Spleen (tissue), 11 donors: ENCODE results near the gene LRP2. TPM values are rescaled to one million over a fixed set of nuclear protein-coding genes. Genes with fewer than 3 reads are reported as not detected.

Source experiments
- DNase-seq: peaks from one replicate; pipeline ENCODE4 v3.0.0-alpha.2; 2020
- H3K27ac ChIP-seq, 8 donors: fragments of 200-600 bp; sonication (generic) in 7 of 8; 1 replicate in 4 of 8; 2 replicates in 4 of 8; pipeline versions ENCODE4 v1.5.0 to v1.8.0; 2016 to 2021; ENCODE audit warnings: inconsistent platforms in 4 of 8, mild to moderate bottlenecking in 4 of 8, moderate library complexity in 1 of 8
- H3K27me3 ChIP-seq, 7 donors: fragments of 200-600 bp; sonication (generic) in 6 of 7; replicated peaks in 1 of 7; 1 replicate in 4 of 7; 2 replicates in 3 of 7; pipeline versions ENCODE4 v1.5.0 to v1.8.0; 2016 to 2021; ENCODE audit warnings: inconsistent platforms in 3 of 7, mild to moderate bottlenecking in 1 of 7
- H3K36me3 ChIP-seq, 6 donors: fragments of 200-600 bp; sonication (generic) in 5 of 6; 1 replicate in 4 of 6; 2 replicates in 2 of 6; pipeline versions ENCODE4 v1.5.0 to v1.8.0; 2016 to 2021; ENCODE audit warnings: inconsistent platforms in 2 of 6
- H3K4me1 ChIP-seq, 6 donors: fragments of 200-600 bp; sonication (generic) in 5 of 6; 1 replicate in 3 of 6; 2 replicates in 3 of 6; pipeline versions ENCODE4 v1.5.0 to v1.8.0; 2016 to 2021; ENCODE audit warnings: inconsistent platforms in 3 of 6
- H3K4me3 ChIP-seq, 8 donors: fragments of 200-600 bp; sonication (generic) in 7 of 8; 1 replicate in 4 of 8; 2 replicates in 4 of 8; pipeline versions ENCODE4 v1.5.0 to v1.8.0; 2016 to 2021; ENCODE audit warnings: inconsistent platforms in 4 of 8, mild to moderate bottlenecking in 4 of 8, moderate library complexity in 2 of 8
- H3K9me3 ChIP-seq, 8 donors: fragments of 200-600 bp; sonication (generic) in 7 of 8; 1 replicate in 4 of 8; 2 replicates in 4 of 8; pipeline versions ENCODE4 v1.5.0 to v1.8.0; 2016 to 2021; ENCODE audit warnings: inconsistent platforms in 4 of 8
- POLR2A ChIP-seq, 3 donors: fragments of 450-650 bp; IDR thresholded peaks; one replicate each; pipeline ENCODE4 v1.5.1; 2017; ENCODE audit warnings: antibody characterized with exemption in 3 of 3, mild to moderate bottlenecking in 1 of 3
- POLR2AphosphoS5 ChIP-seq, 3 donors: sonication (generic); formaldehyde crosslinking; IDR thresholded peaks; one replicate each; pipeline ENCODE4 v1.5.1; 2017; ENCODE audit warnings: antibody characterized with exemption in 3 of 3
- WGBS, 5 donors: extraction: QIAGEN DNeasy Blood & Tissue Kit in 3 of 5; methylation state at CpG; one replicate each; pipeline versions ENCODE4 v1.1.5 to v1.1.7; 2013 to 2018; 5-methylcytosine and 5-hydroxymethylcytosine counted together
- intact Hi-C: fragments of 100-400 bp; cut with DNase I; formaldehyde crosslinking; loops from one replicate; pipeline ENCODE4 v1.15.0; 2023; ENCODE audit warnings: low total_unique reads
- polyA plus RNA-seq, 3 donors: library from polyadenylated mRNA; stranded (reverse); fragments of 200-250 nt; gene quantifications; one replicate each; pipeline ENCODE4 v1.2.1, GENCODE V29; 2013
- total RNA-seq, 7 donors: library from RNA; depleted of rRNA in 3 of 7; stranded (reverse); fragments of >200 nt in 3 of 7; fragmentation: NEBNext Ultra II Directional in 4 of 7; extraction: Animal tissue kit (Norgen Biotek cat#: 25700) in 4 of 7; gene quantifications; one replicate each; pipeline versions ENCODE4 v1.1.0 to v1.2.1, GENCODE V29; 2016 to 2021
- TF ChIP-seq, protein P1 (sequence below), 11 experiments: fragments of 200-600 bp in 7 of 11; fragments of 450-650 bp in 4 of 11; sonication (generic) in 4 of 11; IDR thresholded peaks in 8 of 11; conservative IDR thresholded peaks in 3 of 11; 1 replicate in 7 of 11; 2 replicates in 4 of 11; pipeline versions ENCODE4 v1.4.0 to v1.8.0; 2016 to 2021; ENCODE audit warnings: antibody characterized with exemption in 11 of 11, inconsistent platforms in 4 of 11, mild to moderate bottlenecking in 1 of 11
- donor health status: healthy with polysubstance abuse.
- donor health status: DM: no; HTN: no; CAD: no; lungs with moderate emphysema.
- donor health status: DM: no; HTN: no; CAD: no.
- donor health status: Bipolar disorder and iron deficiency.
- donor health status: healthy.
- donor health status: DM: no; HTN: no; CAD: no.
- donor health status: DM: yes; HTN: yes; CAD: no.

The LRP2 gene
- total and polyA plus RNA-seq, 10 donors = not detected

DNA sequence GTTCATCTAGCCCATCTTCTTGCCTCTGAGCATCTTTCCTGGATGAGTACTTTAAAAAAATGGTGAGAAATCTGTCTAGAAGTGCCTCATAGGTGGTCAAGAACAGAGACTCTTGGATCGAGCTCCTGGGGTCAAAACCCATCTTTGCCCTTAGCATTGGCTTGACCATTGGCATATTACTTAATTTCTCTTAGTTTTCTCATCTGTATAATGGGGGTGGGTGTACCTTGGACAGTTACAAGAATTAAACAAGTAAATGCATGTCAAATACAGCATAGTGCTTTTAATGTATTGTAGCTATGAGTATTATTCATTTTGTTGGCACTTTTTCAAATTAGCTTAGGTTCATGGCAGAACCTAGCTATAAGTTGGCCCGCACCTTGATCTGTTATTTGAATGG, 256.2 kb downstream of the LRP2 start:
- 91 to 96% (median 94%) methylated on average over 2 of the region's 2 CpGs for WGBS, 5 donors
- TF ChIP-seq, protein P1, sequence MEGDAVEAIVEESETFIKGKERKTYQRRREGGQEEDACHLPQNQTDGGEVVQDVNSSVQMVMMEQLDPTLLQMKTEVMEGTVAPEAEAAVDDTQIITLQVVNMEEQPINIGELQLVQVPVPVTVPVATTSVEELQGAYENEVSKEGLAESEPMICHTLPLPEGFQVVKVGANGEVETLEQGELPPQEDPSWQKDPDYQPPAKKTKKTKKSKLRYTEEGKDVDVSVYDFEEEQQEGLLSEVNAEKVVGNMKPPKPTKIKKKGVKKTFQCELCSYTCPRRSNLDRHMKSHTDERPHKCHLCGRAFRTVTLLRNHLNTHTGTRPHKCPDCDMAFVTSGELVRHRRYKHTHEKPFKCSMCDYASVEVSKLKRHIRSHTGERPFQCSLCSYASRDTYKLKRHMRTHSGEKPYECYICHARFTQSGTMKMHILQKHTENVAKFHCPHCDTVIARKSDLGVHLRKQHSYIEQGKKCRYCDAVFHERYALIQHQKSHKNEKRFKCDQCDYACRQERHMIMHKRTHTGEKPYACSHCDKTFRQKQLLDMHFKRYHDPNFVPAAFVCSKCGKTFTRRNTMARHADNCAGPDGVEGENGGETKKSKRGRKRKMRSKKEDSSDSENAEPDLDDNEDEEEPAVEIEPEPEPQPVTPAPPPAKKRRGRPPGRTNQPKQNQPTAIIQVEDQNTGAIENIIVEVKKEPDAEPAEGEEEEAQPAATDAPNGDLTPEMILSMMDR (IDR thresholded peaks at IDR 0.05 in 8 of 11, conservative IDR thresholded peaks at IDR 0.05 in 3 of 11) = no peak
- TF ChIP-seq POLR2AphosphoS5 (IDR thresholded peaks at IDR 0.05) (no peak), POLR2A (IDR thresholded peaks at IDR 0.05) (no peak)
- Histone ChIP-seq H3K9me3 (no peaks in the 10 kb centered on the region), H3K27ac (peak overlapping the region in 6 of 8 donors; percentile 64 to 89 (median 78)), H3K4me1 (peaks cover 0 to 78% (median 56%) of the 10 kb centered on the region in 6 donors), H3K36me3 (no peaks in the 10 kb centered on the region), H3K4me3 (no peak overlapping the region), H3K27me3 (peaks cover 0 to 16% (median 0%) of the 10 kb centered on the region in 7 donors)
- intact Hi-C loops = no loop called here
- DNase-seq = no peak

- Histone ChIP-seq H3K4me1 (peaks cover 0 to 78% (median 57%) of the 10 kb centered on the region in 6 donors), H3K27ac (peak overlapping the region in 7 of 8 donors; percentile 49 to 89 (median 73)), H3K36me3 (no peaks in the 10 kb centered on the region), H3K27me3 (peaks cover 0 to 11% (median 0%) of the 10 kb centered on the region in 7 donors), H3K4me3 (no peak overlapping the region), H3K9me3 (no peaks in the 10 kb centered on the region)
- WGBS, 5 donors = 15 to 41% (median 29%) methylated on average over 1 of the region's 1 CpG
- intact Hi-C loops = no loop called here
- DNase-seq = no peak
- no peak for TF ChIP-seq POLR2AphosphoS5 (IDR thresholded peaks at IDR 0.05)
Measured at GRCh38 chr2:169105476-169105875, 256.9 kb downstream of the LRP2 start.

DNA sequence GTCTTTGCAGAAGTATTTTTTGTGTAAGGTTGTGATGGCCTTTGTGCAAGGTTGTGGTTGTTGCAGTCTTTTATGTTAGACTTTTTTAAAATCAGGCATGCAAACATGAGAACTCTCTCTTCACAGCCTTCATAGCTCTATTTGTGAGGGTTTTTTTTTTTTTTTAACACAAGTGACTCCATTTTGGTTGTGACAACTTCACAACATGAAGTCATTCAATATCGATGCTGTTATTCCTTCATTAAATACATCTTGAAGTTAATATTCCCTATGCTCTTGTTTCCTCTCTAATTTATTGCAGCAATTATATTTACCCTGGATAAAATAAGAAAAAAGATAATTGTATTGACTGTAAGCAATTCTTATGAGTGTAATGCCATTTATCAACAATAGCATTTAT, 257.5 kb downstream of the LRP2 start:
- DNase-seq = no peak
- Histone ChIP-seq H3K4me1 (peaks cover 0 to 76% (median 54%) of the 10 kb centered on the region in 6 donors), H3K36me3 (no peaks in the 10 kb centered on the region), H3K9me3 (no peaks in the 10 kb centered on the region), H3K4me3 (no peak overlapping the region), H3K27me3 (peaks cover 0 to 5% (median 0%) of the 10 kb centered on the region in 7 donors), H3K27ac (peak overlapping the region in 7 of 8 donors; percentile 49 to 89 (median 73))
- TF ChIP-seq, protein P1 (IDR thresholded peaks at IDR 0.05 in 8 of 11, conservative IDR thresholded peaks at IDR 0.05 in 3 of 11) = no peak
- TF ChIP-seq POLR2A (IDR thresholded peaks at IDR 0.05) (no peak), POLR2AphosphoS5 (IDR thresholded peaks at IDR 0.05) (no peak)
- 87 to 100% (median 97%) methylated on average over 1 of the region's 1 CpG for WGBS, 5 donors
- intact Hi-C loops = no loop called here

- Histone ChIP-seq H3K9me3 (no peaks in the 10 kb centered on the region), H3K4me1 (peaks cover 0 to 35% (median 6%) of the 10 kb centered on the region in 6 donors), H3K27me3 (no peaks in the 10 kb centered on the region), H3K27ac (peak overlapping the region in 3 of 8 donors; percentile 1 to 52 (median 49)), H3K36me3 (no peaks in the 10 kb centered on the region), H3K4me3 (no peak overlapping the region)
- no peak for TF ChIP-seq POLR2A (IDR thresholded peaks at IDR 0.05)
- TF ChIP-seq, protein P1 (IDR thresholded peaks at IDR 0.05 in 8 of 11, conservative IDR thresholded peaks at IDR 0.05 in 3 of 11) = no peak
- no peak for TF ChIP-seq POLR2AphosphoS5 (IDR thresholded peaks at IDR 0.05)
- WGBS, 5 donors = 34 to 61% (median 48%) methylated on average over 5 of the region's 5 CpGs
- no peak for DNase-seq
- intact Hi-C loops = no loop called here
Measured at GRCh38 chr2:169095621-169096105, 266.7 kb downstream of the LRP2 start.
